GM12873 (cell line): ENCODE results near the gene KSR1.

Experiments
- TF ChIP-seq, protein P1 (sequence below): IDR thresholded peaks from 2 replicates; pipeline ENCODE4 v1.5.1; 2012; ENCODE audit warnings: low read depth, mild to moderate bottlenecking, moderate library complexity, low read length, control low read depth; ENCODE audit not compliant: insufficient read depth; ENCODE audit errors: missing control alignments

Gene KSR1

GRCh38 chr17:27475981-27476895 lies 20.0 kb downstream of the KSR1 start:
- TF ChIP-seq, protein P1, sequence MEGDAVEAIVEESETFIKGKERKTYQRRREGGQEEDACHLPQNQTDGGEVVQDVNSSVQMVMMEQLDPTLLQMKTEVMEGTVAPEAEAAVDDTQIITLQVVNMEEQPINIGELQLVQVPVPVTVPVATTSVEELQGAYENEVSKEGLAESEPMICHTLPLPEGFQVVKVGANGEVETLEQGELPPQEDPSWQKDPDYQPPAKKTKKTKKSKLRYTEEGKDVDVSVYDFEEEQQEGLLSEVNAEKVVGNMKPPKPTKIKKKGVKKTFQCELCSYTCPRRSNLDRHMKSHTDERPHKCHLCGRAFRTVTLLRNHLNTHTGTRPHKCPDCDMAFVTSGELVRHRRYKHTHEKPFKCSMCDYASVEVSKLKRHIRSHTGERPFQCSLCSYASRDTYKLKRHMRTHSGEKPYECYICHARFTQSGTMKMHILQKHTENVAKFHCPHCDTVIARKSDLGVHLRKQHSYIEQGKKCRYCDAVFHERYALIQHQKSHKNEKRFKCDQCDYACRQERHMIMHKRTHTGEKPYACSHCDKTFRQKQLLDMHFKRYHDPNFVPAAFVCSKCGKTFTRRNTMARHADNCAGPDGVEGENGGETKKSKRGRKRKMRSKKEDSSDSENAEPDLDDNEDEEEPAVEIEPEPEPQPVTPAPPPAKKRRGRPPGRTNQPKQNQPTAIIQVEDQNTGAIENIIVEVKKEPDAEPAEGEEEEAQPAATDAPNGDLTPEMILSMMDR, result no peak

- TF ChIP-seq, protein P1, result no peak
Observed at GRCh38 chr17:27477050-27477888, 21.0 kb downstream of the KSR1 start.

DNA sequence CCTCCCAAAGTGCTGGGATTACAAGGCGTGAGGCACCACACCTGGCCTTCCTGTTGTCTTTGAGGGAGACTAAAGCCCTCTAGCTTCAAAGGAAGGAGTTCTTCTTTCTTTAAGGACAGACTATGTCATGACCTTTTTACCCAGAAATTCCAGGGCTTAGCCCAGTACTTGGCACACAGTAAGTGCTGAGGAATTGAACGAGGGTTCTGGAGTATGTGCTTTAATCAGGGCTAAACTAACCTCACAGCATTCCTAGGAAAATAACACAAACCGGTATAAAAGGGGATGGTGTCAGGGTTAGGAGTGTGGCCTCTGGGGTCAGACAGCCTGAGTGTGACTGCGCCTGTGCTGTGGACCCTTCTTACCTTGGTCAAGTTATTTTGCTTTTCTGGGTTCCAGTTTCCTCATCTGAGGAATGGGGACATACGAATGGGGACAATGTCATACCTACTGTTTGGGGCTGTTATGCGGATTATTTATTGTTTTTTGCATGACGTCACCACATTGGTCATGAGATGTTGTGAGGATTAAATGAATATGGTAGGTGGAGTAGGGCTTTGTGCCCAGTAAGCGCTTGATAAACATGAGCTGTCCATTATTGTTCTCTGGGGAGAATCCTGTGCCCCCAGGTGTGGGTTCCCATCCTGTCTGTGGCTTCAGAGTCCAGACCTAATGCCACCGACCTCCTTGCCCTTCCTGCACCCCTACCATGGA lies 21.9 kb downstream of the KSR1 start:
- TF ChIP-seq, protein P1, result no peak

DNA sequence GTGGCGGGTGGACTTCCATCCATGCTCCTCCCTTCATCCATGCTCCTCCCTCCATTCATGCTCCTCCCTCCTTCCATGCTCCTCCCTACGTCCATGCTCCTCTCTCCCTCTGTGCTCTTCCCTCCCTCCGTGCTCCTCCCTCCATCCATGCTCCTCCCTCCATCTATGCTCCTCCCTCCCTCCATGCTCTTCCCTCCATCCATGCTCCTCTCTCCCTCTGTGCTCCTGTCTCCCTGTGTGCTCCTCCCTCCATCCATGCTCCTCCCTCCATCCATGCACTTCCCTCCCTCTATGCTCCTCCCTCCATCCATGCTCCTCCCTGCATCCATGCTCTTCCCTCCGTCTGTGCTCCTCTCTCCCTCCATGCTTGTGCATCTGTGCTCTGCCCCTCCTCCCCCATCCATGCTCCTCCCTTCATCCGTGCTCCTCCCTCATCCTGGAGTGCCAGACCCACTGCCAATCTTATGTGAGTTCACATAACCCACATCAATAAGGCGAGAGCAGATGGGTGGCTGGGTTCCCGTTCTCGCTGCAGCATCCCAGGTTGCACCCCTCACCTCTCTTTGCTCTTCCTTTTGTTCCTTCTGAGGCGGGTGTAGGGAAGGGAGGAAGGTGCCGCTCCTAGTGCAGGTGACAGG lies 22.8 kb downstream of the KSR1 start:
- TF ChIP-seq, protein P1, result no peak

- TF ChIP-seq, protein P1, result no peak
Observed at GRCh38 chr17:27479838-27480237, 23.6 kb downstream of the KSR1 start.

- TF ChIP-seq, protein P1, result no peak
Observed at GRCh38 chr17:27480699-27481098, 24.5 kb downstream of the KSR1 start.
